ENCODE data around the gene PTHLH. TPM values are rescaled to one million over a fixed set of nuclear protein-coding genes. Genes with fewer than 3 reads are reported as not detected.
A peak's percentile ranks its signal among the peaks of the same experiment; 100 is the strongest.

Gene PTHLH
- polyA plus RNA-seq, 1 experiment, result 1.9 TPM

GRCh38 chr12:27952510-27952909, 20.0 kb downstream of the PTHLH start:
- no peak overlapping the region for H3K4me3 ChIP-seq (ENCODE audit: low read depth, low read length)
- no peak for DNase-seq (ENCODE audit: low read depth, low spot score)
- H3K9me3 ChIP-seq (ENCODE audit: control insufficient read depth, insufficient read depth, low read length), result no peaks in the 10 kb centered on the region
- H3K27me3 ChIP-seq (ENCODE audit: control insufficient read depth, insufficient read depth, low read length), result no peaks in the 10 kb centered on the region
- TF ChIP-seq CTCF (IDR thresholded peaks at IDR 0.05; ENCODE audit: low read depth, low read length), result no peak
- ChIA-PET CTCF (interaction anchor here (1.8 to 4.5 kb wide), 3 partner anchors 11 to 220 kb away, joined by 6 to 31 read pairs (median 15); no protein-coding TSS in a partner anchor), POLR2A (no interaction called here)
- H3K27ac ChIP-seq (ENCODE audit: low read depth, low read length), result no peak overlapping the region

GRCh38 chr12:27951898-27952297, 20.6 kb downstream of the PTHLH start:
- TF ChIP-seq CTCF (IDR thresholded peaks at IDR 0.05; ENCODE audit: low read depth, low read length), result no peak
- CTCF ChIA-PET, result interaction anchor here (0.6 to 4.5 kb wide), 3 partner anchors 11 to 130 kb away, joined by 5 to 31 read pairs (median 6); no protein-coding TSS in a partner anchor
- Histone ChIP-seq H3K4me3 (ENCODE audit: low read depth, low read length) (no peak overlapping the region), H3K27ac (ENCODE audit: low read depth, low read length) (no peak overlapping the region), H3K27me3 (ENCODE audit: control insufficient read depth, insufficient read depth, low read length) (no peaks in the 10 kb centered on the region), H3K9me3 (ENCODE audit: control insufficient read depth, insufficient read depth, low read length) (no peaks in the 10 kb centered on the region)
- POLR2A ChIA-PET, result no interaction called here
- no peak for DNase-seq (ENCODE audit: low read depth, low spot score)

GRCh38 chr12:27946421-27946820, 26.1 kb downstream of the PTHLH start:
- no peak for DNase-seq (ENCODE audit: low read depth, low spot score)
- no peak for TF ChIP-seq CTCF (IDR thresholded peaks at IDR 0.05; ENCODE audit: low read depth, low read length)
- Histone ChIP-seq H3K9me3 (ENCODE audit: control insufficient read depth, insufficient read depth, low read length) (no peaks in the 10 kb centered on the region), H3K27ac (ENCODE audit: low read depth, low read length) (no peak overlapping the region), H3K4me3 (ENCODE audit: low read depth, low read length) (no peak overlapping the region), H3K27me3 (ENCODE audit: control insufficient read depth, insufficient read depth, low read length) (no peaks in the 10 kb centered on the region)
- POLR2A ChIA-PET, result interaction anchor here (0.7 kb wide), 1 partner anchor 47 kb away, joined by 3 read pairs; no protein-coding TSS in a partner anchor
- CTCF ChIA-PET, result interaction anchor here (0.6 to 2.8 kb wide), 4 partner anchors 9 to 214 kb away, joined by 3 to 6 read pairs (median 4); no protein-coding TSS in a partner anchor

DNA sequence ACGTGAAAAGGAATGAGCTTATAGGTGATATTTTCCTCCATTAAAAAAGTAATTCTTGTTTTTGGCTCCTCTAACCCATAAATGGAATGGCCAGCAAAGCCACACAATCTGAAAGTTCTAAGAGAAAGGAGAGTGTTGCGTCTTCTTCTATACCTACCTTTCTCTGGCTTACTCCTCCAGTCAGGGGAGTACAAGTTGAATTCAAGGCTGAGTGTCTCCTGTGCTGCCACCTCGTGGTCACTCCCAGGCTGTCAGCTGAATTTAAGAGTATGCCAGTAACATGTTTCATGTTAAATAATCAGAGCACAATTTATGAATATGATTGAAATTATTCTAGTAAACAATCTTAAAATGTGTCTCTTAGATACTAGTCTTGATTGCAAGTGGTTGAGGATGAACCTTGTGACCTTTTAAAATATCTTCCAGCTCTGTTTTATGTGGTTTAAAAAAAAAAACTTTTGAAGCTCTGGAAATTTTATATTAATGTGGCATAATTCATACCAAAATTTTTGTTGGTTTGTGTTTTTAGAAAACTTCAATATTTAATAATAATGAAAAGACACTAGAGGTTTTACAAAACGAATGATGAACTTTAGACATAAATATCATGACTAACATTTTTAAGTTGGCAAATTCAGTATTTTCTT, 31.7 kb downstream of the PTHLH start:
- POLR2A ChIA-PET, result no interaction called here

More for the DNA sequence above, 31.7 kb downstream of the PTHLH start:
- DNase-seq (ENCODE audit: low read depth, low spot score), result peak; percentile 47
- TF ChIP-seq CTCF (IDR thresholded peaks at IDR 0.05; ENCODE audit: low read depth, low read length), result peak; percentile 93
- no peak overlapping the region for H3K27ac ChIP-seq (ENCODE audit: low read depth, low read length)
- CTCF ChIA-PET, result interaction anchor here (0.6 to 3.6 kb wide), 46 partner anchors 9 to 932 kb away, joined by 3 to 100 read pairs (median 4); partner anchors contain the start of gene PTHLH
- no peak overlapping the region for H3K4me3 ChIP-seq (ENCODE audit: low read depth, low read length)
- no peaks in the 10 kb centered on the region for H3K27me3 ChIP-seq (ENCODE audit: control insufficient read depth, insufficient read depth, low read length)
- peaks cover 2% of the 10 kb centered on the region; the same call in 1 of the 2 replicates for H3K9me3 ChIP-seq (ENCODE audit: control insufficient read depth, insufficient read depth, low read length)
